Thoracic aorta (tissue), 2 donors: Measurements from ENCODE around the gene LRRN2. TPM values are rescaled to one million over a fixed set of nuclear protein-coding genes. Genes with fewer than 3 reads are reported as not detected.

Experiments used
- ATAC-seq: fragments of 150-250 bp; one replicate; pipeline ENCODE4 v1.8.0; 2017; ENCODE audit warnings: low read depth; ENCODE audit not compliant: insufficient number of reproducible peaks, low FRiP score
- DNase-seq: peaks from one replicate; pipeline ENCODE4 v3.0.0-alpha.2; 2020; ENCODE audit warnings: low spot score
- H3K27ac ChIP-seq, 2 donors: fragments of 200-600 bp; sonication (generic); 1 replicate in 1 of 2; 2 replicates in 1 of 2; pipeline ENCODE4 v1.5.1; 2016; ENCODE audit warnings: mild to moderate bottlenecking in 2 of 2, moderate library complexity in 2 of 2
- H3K27me3 ChIP-seq: fragments of 200-600 bp; sonication (generic); replicated peaks from 2 replicates; pipeline ENCODE4 v1.6.0; 2016; ENCODE audit warnings: mild to moderate bottlenecking; ENCODE audit not compliant: insufficient read depth
- H3K36me3 ChIP-seq: fragments of 200-600 bp; sonication (generic); one replicate; pipeline ENCODE4 v1.5.1; 2016
- H3K4me1 ChIP-seq, 2 donors: fragments of 200-600 bp; sonication (generic); 1 replicate in 1 of 2; 2 replicates in 1 of 2; pipeline versions ENCODE4 v1.5.1 to v1.6.0; 2016; ENCODE audit warnings: low read depth in 2 of 2, mild to moderate bottlenecking in 1 of 2; ENCODE audit not compliant: control insufficient read depth in 1 of 2
- H3K4me3 ChIP-seq: fragments of 200-600 bp; sonication (generic); 2 replicates; pipeline ENCODE4 v1.5.1; 2016; ENCODE audit warnings: mild to moderate bottlenecking
- H3K9me3 ChIP-seq: fragments of 200-600 bp; sonication (generic); 2 replicates; pipeline ENCODE4 v1.5.1; 2016
- CTCF ChIP-seq: fragments of 200-600 bp; sonication (generic); IDR thresholded peaks from one replicate; pipeline ENCODE4 v1.5.1; 2019; ENCODE audit warnings: antibody characterized with exemption
- total RNA-seq, 2 donors: library from RNA; depleted of rRNA; stranded (reverse); fragments of >200 nt; gene quantifications; one replicate each; pipeline versions ENCODE4 v1.1.0 to v1.2.3, GENCODE V29; 2016

The LRRN2 gene
- total RNA-seq, 2 donors from 2014 or later, result 0.63 to 0.81 TPM

DNA sequence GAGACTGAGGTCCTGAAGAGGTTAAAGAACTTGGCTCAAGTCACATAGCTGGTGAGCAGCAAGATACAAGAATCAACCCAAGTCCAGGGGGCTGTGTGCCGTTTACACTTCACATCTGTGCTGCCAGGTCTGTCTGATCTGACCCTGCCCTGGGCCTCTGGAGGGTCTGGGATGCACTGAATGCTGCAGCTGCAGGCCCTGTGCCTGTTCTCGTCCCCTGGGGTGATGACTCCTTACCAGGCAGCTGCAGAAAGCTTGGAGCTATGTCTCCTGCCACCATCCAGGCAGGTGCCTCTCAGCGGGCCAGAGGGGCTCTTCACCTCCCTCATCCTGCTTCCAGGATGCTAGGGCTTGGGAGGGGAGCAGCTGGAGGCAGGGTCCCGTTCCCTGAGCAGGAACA lies 63.5 kb downstream of the LRRN2 start:
- Histone ChIP-seq H3K27ac (no peak overlapping the region), H3K36me3 (no peaks in the 10 kb centered on the region), H3K4me3 (no peak overlapping the region), H3K4me1 (no peaks in the 10 kb centered on the region), H3K9me3 (no peaks in the 10 kb centered on the region), H3K27me3 (no peaks in the 10 kb centered on the region)
- DNase-seq (no peak), ATAC-seq (no peak)
- TF ChIP-seq CTCF, result no peak

DNA sequence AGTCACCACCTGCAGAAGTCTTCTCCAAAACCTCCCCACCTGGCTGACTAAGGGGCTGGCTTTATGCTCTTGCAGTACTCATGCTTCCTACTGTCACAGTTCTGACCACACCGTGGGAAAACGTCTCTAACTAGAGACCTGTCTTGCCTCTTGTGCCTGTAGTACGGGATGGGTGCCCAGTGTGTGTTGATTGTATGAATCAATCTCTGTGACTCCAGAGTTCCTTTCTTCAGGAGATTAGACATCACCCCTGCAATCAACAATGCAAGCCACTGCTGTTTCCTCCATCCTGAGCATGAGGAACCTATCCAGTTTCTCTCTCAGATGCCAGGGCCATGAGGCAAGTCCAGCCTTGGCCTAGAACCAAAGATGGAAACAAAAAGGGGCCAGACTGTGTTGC lies 64.1 kb downstream of the LRRN2 start:
- no peaks in the 10 kb centered on the region for H3K27me3 ChIP-seq
- DNase-seq (no peak), ATAC-seq (no peak)
- no peak overlapping the region for H3K4me3 ChIP-seq
- TF ChIP-seq CTCF, result no peak
- no peak overlapping the region for H3K27ac ChIP-seq
- H3K4me1 ChIP-seq, result no peaks in the 10 kb centered on the region
- no peaks in the 10 kb centered on the region for H3K36me3 ChIP-seq
- H3K9me3 ChIP-seq, result no peaks in the 10 kb centered on the region

DNA sequence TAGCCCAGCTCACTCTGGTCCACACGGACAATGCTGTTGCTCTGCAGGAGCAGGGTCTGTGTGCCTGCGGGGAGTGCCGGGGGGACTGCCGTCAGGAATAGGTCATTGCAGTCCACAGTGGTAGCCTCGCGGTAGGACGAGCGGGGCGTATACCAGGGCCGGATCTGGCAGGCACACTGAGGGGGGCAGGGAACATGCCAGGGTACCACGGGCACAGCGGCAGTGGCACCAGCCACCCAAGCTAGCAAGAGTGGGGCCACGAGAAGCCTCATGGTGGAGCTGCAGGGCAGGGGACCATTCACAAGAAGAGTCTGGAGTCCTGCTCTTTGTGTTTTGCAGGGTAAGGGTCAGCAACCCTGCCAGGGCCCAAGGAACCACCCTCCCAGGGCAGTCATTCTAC lies 65.8 kb downstream of the LRRN2 start:
- Histone ChIP-seq H3K36me3 (no peaks in the 10 kb centered on the region), H3K4me1 (no peaks in the 10 kb centered on the region), H3K27ac (no peak overlapping the region), H3K9me3 (no peaks in the 10 kb centered on the region), H3K4me3 (no peak overlapping the region), H3K27me3 (no peaks in the 10 kb centered on the region)
- no peak for TF ChIP-seq CTCF
- DNase-seq, result no peak
- no peak for ATAC-seq

DNA sequence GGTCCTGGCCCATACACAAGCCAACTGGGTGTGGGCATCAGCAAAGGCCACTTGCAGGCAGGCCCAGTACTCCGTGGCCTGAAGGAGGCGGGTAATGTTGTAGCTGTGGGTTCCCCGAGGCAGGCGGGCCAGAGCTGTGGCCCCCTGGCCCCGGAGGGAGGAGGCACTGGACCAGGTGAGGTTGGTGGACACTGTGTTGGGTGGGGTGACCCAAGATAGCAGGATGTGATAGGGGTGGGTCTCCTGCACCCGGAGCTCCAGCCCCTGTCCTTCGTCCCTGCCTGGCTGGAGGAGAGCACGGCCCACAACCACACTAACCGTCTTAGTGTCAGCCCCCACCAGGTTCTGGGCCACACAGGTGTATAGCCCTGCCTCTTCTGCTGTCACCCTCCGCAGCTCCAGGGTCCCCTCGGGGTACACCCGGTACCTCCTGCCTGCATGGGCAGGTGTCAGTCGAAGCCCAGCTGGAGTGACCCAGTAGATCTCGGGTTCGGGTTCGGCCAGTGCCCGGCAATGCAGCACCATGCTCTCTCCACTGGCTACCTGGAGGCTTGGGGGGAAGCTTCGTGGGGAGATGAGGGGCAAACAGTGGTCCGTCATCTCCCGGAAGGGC lies 67.3 kb downstream of the LRRN2 start:
- ATAC-seq (no peak), DNase-seq (no peak)
- Histone ChIP-seq H3K36me3 (no peaks in the 10 kb centered on the region), H3K27me3 (no peaks in the 10 kb centered on the region), H3K9me3 (no peaks in the 10 kb centered on the region), H3K4me3 (no peak overlapping the region), H3K4me1 (no peaks in the 10 kb centered on the region), H3K27ac (no peak overlapping the region)
- TF ChIP-seq CTCF, result no peak

DNA sequence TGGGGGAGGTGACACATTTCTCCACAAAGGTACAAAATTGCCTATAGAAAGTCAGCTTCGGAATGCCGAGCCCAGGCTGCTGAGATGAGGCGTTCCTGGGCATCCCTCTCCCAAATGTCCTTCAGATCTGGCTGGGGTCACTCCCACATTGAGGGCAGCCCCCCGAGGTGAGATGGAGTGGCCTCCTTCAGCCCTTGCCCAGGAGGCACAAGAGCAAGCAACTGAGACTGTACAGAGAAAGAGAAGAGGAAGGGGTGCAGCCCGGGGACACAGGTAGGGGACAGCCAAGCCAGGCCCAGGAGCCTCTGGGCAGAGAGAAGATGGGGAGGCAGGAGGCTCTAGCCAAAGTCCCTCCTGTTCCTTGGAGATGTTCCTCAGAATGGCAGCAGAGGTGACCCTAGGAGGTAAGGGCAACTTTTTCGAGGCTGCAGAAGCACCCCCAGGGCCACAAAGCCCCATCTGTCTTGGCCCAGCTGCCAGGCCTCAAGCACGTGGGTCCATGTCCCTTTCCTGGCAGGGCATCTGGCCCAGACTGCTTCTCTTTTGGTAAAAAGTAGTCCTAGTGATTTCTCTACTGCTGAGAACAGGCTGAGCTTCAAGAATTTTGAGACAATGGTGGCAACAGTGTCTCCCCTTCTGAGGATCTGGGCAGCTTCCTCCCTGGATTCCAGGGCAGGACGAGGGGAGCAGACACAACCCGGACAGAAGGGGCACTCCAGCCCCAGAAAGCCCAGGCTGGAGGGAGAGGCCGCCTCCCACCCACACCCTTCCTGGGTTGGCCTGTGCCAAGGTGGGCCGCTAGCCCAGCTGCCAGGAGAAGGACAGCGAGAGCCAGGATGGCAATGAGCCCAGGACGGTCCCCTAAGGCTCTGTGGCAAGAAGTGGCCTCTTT lies 68.0 kb downstream of the LRRN2 start:
- H3K27me3 ChIP-seq, result no peaks in the 10 kb centered on the region
- no peaks in the 10 kb centered on the region for H3K9me3 ChIP-seq
- no peak overlapping the region for H3K4me3 ChIP-seq
- DNase-seq (no peak), ATAC-seq (no peak)
- H3K36me3 ChIP-seq, result no peaks in the 10 kb centered on the region
- TF ChIP-seq CTCF, result no peak
- no peak overlapping the region for H3K27ac ChIP-seq
- no peaks in the 10 kb centered on the region for H3K4me1 ChIP-seq
